Lower lobe of right lung (tissue), 2 donors: ENCODE data around the gene ATP6V1B1. TPM values are rescaled to one million over a fixed set of nuclear protein-coding genes. Genes with fewer than 3 reads are reported as not detected.

Experiments used
- ATAC-seq, 2 donors: fragments of 200-7000 bp; cut with Tn5 transposase; one replicate each; pipeline ENCODE4 v1.9.1; 2020 to 2022; ENCODE audit warnings: mild to moderate bottlenecking in 2 of 2, moderate library complexity in 2 of 2
- DNase-seq: peaks from one replicate; pipeline ENCODE4 v3.0.0-alpha.2; 2020
- H3K27ac ChIP-seq: fragments of 200-600 bp; one replicate; pipeline ENCODE4 v1.8.0; 2022
- H3K27me3 ChIP-seq: fragments of 200-600 bp; one replicate; pipeline ENCODE4 v1.8.0; 2022; ENCODE audit warnings: low read depth
- H3K36me3 ChIP-seq: fragments of 200-600 bp; one replicate; pipeline ENCODE4 v1.8.0; 2022; ENCODE audit warnings: mild to moderate bottlenecking
- H3K4me1 ChIP-seq: fragments of 200-600 bp; one replicate; pipeline ENCODE4 v1.8.0; 2022
- H3K4me3 ChIP-seq: fragments of 200-600 bp; one replicate; pipeline ENCODE4 v1.8.0; 2022; ENCODE audit warnings: mild to moderate bottlenecking
- H3K9me3 ChIP-seq: fragments of 200-600 bp; one replicate; pipeline ENCODE4 v1.8.0; 2022
- intact Hi-C: fragments of 100-400 bp; cut with DNase I; formaldehyde crosslinking; loops from one replicate; pipeline ENCODE4 v1.11.0; 2022
- total RNA-seq: library from RNA; stranded (reverse); fragmentation: NEBNext Ultra II Directional; extraction: Animal tissue kit (Norgen Biotek cat#: 25700); gene quantifications from one replicate; pipeline ENCODE4 v1.2.1, GENCODE V29; 2021
- TF ChIP-seq, protein P1 (sequence below): fragments of 200-600 bp; IDR thresholded peaks from one replicate; pipeline ENCODE4 v1.8.0; 2022; ENCODE audit warnings: antibody characterized with exemption, mild to moderate bottlenecking
- donor health status: DM: no; HTN: yes; CAD: no; lungs with severe emphysema.

Gene ATP6V1B1
- total RNA-seq, 1 donor from 2014 or later = 2.2 TPM

DNA sequence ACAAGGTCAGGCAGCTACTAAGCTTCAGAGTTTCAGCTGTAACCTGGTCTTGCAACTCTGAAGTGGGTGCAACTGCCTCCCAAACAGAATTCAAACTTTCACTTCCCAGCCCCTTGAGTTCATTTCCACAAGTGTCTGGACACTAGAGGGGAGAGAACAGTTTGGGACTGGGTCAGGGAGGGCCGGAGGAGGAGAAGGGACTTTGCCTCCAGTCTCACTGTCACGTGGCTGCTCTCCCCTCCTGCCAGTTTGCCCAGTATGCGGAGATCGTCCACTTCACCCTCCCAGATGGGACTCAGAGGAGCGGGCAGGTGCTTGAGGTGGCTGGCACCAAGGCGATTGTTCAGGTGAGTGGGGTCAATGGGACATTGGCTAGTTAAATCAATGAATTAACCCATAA, 22.1 kb downstream of the ATP6V1B1 start:
- no peak for ATAC-seq
- TF ChIP-seq, protein P1, sequence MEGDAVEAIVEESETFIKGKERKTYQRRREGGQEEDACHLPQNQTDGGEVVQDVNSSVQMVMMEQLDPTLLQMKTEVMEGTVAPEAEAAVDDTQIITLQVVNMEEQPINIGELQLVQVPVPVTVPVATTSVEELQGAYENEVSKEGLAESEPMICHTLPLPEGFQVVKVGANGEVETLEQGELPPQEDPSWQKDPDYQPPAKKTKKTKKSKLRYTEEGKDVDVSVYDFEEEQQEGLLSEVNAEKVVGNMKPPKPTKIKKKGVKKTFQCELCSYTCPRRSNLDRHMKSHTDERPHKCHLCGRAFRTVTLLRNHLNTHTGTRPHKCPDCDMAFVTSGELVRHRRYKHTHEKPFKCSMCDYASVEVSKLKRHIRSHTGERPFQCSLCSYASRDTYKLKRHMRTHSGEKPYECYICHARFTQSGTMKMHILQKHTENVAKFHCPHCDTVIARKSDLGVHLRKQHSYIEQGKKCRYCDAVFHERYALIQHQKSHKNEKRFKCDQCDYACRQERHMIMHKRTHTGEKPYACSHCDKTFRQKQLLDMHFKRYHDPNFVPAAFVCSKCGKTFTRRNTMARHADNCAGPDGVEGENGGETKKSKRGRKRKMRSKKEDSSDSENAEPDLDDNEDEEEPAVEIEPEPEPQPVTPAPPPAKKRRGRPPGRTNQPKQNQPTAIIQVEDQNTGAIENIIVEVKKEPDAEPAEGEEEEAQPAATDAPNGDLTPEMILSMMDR = no peak
- Histone ChIP-seq H3K9me3 (no peaks in the 10 kb centered on the region), H3K4me1 (no peaks in the 10 kb centered on the region), H3K27ac (no peak overlapping the region), H3K27me3 (peaks cover 10% of the 10 kb centered on the region), H3K4me3 (no peak overlapping the region), H3K36me3 (no peaks in the 10 kb centered on the region)
- DNase-seq = no peak
- intact Hi-C loops = no loop called here

DNA sequence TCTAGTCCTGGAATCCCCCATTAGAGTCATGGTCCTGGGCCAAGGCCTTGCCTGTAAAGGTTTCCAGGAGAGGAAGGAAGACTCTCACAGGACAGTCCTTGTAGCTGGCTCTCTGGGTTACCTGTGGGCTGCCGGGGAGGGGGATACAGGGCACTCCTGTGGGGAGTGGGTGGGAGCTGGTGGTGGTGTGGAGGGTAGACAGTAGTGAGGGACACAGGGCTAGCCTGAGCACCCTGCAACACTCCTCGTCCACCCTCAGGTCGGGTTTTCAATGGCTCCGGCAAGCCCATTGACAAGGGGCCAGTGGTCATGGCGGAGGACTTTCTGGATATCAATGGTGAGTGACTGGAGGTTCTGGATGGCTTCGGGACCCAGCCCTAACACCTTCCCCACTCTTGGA, 23.1 kb downstream of the ATP6V1B1 start:
- no peak overlapping the region for H3K27ac ChIP-seq
- DNase-seq = no peak
- H3K4me1 ChIP-seq = no peaks in the 10 kb centered on the region
- H3K27me3 ChIP-seq = peaks cover 16% of the 10 kb centered on the region
- intact Hi-C loops = no loop called here
- H3K9me3 ChIP-seq = no peaks in the 10 kb centered on the region
- ATAC-seq = no peak
- H3K36me3 ChIP-seq = no peaks in the 10 kb centered on the region
- TF ChIP-seq, protein P1 = no peak
- no peak overlapping the region for H3K4me3 ChIP-seq

DNA sequence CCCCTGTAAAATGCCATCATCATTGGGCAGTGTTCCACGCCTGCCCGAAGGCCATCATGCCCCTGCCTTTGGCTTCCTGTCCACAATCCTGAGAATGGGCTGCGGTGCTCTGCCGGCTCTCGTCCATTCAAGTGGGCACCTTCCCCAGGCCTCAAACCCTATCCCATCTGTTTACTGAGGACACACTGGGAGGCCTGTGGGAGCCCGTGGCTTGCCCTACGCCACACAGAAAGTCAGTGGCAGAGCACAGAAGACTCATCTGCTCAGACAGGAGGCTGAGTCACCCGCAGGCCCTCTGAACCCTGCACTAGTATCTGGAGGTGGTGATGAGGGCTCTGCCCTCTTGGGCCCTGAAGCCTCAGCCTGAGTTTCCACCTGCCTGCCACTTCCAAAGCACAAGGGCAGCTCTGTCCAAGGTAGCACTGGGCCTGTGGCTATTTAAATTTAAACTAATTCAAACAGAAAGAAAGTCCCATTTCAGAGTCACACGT, 23.6 kb downstream of the ATP6V1B1 start:
- no peaks in the 10 kb centered on the region for H3K9me3 ChIP-seq
- H3K4me3 ChIP-seq = no peak overlapping the region
- H3K27me3 ChIP-seq = peaks cover 21% of the 10 kb centered on the region
- TF ChIP-seq, protein P1 = no peak
- intact Hi-C loops = no loop called here
- no peak overlapping the region for H3K27ac ChIP-seq
- no peak for ATAC-seq
- H3K36me3 ChIP-seq = no peaks in the 10 kb centered on the region
- DNase-seq = no peak
- no peaks in the 10 kb centered on the region for H3K4me1 ChIP-seq

DNA sequence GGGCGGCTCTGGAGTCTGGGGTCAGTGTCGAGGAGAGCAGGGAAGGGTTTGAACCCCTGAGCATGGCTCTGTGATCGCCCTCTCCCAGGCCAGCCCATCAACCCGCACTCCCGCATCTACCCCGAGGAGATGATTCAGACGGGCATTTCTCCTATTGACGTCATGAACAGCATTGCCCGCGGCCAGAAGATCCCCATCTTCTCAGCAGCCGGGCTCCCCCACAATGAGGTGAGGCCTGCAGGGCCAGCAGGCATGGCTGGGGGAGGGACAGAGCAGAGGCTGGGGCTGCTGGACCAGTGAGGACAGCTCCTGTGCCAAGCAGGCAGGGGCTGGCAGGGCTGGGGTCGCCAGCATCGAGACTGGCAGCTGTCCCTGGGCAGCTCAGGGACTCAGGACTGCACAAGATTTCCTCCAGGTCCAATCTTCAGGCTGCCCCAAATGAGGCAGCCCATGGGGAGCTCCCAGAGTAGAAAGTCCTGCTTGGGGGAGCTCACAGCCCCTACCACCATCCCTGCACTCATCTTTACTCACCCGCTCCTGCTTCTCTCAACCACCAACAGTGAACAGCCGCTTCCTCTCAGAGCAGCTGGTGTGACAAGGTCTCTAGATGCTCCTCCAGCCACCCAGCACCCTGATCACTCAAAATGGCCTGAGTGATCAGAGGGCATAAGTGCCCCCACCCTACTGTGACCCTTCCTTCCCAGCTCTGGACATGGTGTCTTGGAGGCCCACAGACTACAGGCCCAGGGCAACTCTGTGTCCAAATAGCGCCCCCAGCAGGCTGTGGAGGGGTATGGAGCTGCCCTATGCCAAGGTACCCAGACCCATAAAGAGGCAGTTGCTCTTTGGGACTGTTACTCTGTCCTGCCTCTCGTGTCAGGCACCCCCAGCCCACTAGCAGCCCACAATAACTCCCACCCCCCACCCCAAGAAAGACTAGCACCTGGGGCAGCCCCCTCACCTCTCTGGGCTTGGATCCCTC, 24.4 kb downstream of the ATP6V1B1 start:
- no peak for ATAC-seq
- Histone ChIP-seq H3K27me3 (peaks cover 27% of the 10 kb centered on the region), H3K4me3 (no peak overlapping the region), H3K4me1 (no peaks in the 10 kb centered on the region), H3K27ac (no peak overlapping the region), H3K9me3 (no peaks in the 10 kb centered on the region), H3K36me3 (no peaks in the 10 kb centered on the region)
- DNase-seq = no peak
- intact Hi-C loops = no loop called here
- TF ChIP-seq, protein P1 = no peak

DNA sequence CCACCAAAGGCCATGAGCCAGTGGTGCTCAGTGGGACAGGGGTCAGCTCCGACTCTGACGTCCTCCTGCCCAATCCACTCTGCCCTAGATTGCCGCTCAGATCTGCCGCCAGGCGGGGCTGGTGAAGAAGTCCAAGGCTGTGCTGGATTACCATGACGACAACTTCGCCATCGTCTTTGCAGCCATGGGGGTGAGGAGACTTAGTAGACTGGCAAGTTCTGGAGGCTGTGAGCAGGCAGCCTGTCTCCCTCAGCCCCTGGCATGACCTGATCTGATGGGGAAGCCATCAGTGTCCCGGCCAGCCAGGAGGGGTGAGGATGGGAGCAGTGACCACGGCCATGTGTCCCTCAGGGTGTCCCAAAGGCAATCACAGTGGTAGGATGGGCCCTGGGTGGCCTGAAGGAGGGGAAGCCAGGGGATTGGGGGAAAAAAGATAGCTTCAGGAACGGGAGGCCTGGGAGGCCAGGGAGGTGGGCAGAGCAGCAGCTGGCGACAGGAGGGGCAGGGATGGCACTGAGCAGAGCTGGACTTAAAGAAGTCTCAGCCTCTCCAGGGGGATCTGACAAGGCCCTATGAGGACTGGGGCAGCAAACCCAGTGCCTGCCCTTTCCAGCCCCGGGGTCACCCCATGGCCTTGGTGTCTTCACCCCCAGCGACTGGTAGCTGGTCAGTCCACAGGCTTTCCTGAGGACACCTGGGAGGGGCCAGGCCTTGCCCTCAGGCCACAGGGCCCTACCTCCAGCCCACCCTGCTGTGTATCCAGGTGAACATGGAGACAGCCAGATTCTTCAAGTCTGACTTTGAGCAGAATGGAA, 25.3 kb downstream of the ATP6V1B1 start:
- Histone ChIP-seq H3K4me3 (no peak overlapping the region), H3K4me1 (no peaks in the 10 kb centered on the region), H3K36me3 (no peaks in the 10 kb centered on the region), H3K27ac (no peak overlapping the region), H3K9me3 (no peaks in the 10 kb centered on the region), H3K27me3 (peaks cover 26% of the 10 kb centered on the region)
- intact Hi-C loops = no loop called here
- DNase-seq = no peak
- TF ChIP-seq, protein P1 = no peak
- no peak for ATAC-seq
